Esophagus squamous epithelium (tissue), 4 donors: ENCODE data around the gene PTK6.

Experiments used
- POLR2A ChIP-seq, 4 donors: fragments of 450-650 bp; IDR thresholded peaks; one replicate each; pipeline ENCODE4 v1.6.1; 2017; ENCODE audit warnings: antibody characterized with exemption in 4 of 4, mild to moderate bottlenecking in 4 of 4, moderate library complexity in 3 of 4
- TF ChIP-seq, protein P1 (sequence below), 6 experiments: fragments of 450-650 bp in 4 of 6; fragments of 200-600 bp in 2 of 6; sonication (generic) in 2 of 6; IDR thresholded peaks; one replicate each; pipeline ENCODE4 v1.5.1; 2016 to 2019; ENCODE audit warnings: antibody characterized with exemption in 6 of 6, mild to moderate bottlenecking in 4 of 6, moderate library complexity in 4 of 6

DNA sequence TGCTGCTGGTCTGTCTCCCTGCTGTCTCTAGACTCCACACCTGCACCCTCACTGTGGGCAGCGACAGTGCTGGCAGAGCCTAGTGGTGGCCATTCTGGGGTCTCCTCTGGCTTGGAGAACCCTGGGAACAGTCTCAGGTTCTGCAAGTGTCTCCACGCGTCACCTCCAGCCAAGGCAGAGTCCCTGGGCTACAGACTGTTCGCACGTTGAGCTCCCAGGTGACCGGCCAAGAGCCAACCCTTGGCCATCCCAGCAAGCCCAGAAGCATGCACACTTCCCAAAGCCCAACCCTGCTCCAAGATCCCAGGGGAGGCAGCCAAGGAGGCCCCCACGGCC is 43.1 kb downstream of the PTK6 start:
- no peak for TF ChIP-seq POLR2A (IDR thresholded peaks at IDR 0.05)
- TF ChIP-seq, protein P1, sequence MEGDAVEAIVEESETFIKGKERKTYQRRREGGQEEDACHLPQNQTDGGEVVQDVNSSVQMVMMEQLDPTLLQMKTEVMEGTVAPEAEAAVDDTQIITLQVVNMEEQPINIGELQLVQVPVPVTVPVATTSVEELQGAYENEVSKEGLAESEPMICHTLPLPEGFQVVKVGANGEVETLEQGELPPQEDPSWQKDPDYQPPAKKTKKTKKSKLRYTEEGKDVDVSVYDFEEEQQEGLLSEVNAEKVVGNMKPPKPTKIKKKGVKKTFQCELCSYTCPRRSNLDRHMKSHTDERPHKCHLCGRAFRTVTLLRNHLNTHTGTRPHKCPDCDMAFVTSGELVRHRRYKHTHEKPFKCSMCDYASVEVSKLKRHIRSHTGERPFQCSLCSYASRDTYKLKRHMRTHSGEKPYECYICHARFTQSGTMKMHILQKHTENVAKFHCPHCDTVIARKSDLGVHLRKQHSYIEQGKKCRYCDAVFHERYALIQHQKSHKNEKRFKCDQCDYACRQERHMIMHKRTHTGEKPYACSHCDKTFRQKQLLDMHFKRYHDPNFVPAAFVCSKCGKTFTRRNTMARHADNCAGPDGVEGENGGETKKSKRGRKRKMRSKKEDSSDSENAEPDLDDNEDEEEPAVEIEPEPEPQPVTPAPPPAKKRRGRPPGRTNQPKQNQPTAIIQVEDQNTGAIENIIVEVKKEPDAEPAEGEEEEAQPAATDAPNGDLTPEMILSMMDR (IDR thresholded peaks at IDR 0.05): no peak
